Activated naive CD8-positive, alpha-beta T cell treated with anti-CD3 and anti-CD28 coated beads for 36 hours (primary cell): ENCODE data around the gene CARS1. TPM values are rescaled to one million over a fixed set of nuclear protein-coding genes. Genes with fewer than 3 reads are reported as not detected.

Experiments
- DNase-seq: peaks from one replicate; pipeline ENCODE4 v3.0.0; 2021
- H3K27ac Mint-ChIP-seq: one replicate; pipeline ENCODE4 v1.8.0; 2022; ENCODE audit warnings: mild to moderate bottlenecking, moderate library complexity, mixed read lengths
- H3K27me3 Mint-ChIP-seq: one replicate; pipeline ENCODE4 v1.8.0; 2022; ENCODE audit warnings: mild to moderate bottlenecking, mixed read lengths
- H3K36me3 Mint-ChIP-seq: one replicate; pipeline ENCODE4 v1.8.0; 2021; ENCODE audit warnings: mild to moderate bottlenecking, mixed read lengths
- H3K4me1 Mint-ChIP-seq: one replicate; pipeline ENCODE4 v1.8.0; 2021; ENCODE audit warnings: mixed read lengths
- H3K4me3 Mint-ChIP-seq: one replicate; pipeline ENCODE4 v1.8.0; 2022; ENCODE audit warnings: mild to moderate bottlenecking, moderate library complexity, mixed read lengths
- H3K9me3 Mint-ChIP-seq: one replicate; pipeline ENCODE4 v1.8.0; 2022; ENCODE audit warnings: mixed read lengths
- total RNA-seq, 2 experiments: library from RNA; stranded (reverse); gene quantifications; one replicate each; pipeline ENCODE4 v1.2.3, GENCODE V29; 2021

Gene CARS1
- total RNA-seq, 2 experiments from 2014 or later = 96.6 to 101 TPM

DNA sequence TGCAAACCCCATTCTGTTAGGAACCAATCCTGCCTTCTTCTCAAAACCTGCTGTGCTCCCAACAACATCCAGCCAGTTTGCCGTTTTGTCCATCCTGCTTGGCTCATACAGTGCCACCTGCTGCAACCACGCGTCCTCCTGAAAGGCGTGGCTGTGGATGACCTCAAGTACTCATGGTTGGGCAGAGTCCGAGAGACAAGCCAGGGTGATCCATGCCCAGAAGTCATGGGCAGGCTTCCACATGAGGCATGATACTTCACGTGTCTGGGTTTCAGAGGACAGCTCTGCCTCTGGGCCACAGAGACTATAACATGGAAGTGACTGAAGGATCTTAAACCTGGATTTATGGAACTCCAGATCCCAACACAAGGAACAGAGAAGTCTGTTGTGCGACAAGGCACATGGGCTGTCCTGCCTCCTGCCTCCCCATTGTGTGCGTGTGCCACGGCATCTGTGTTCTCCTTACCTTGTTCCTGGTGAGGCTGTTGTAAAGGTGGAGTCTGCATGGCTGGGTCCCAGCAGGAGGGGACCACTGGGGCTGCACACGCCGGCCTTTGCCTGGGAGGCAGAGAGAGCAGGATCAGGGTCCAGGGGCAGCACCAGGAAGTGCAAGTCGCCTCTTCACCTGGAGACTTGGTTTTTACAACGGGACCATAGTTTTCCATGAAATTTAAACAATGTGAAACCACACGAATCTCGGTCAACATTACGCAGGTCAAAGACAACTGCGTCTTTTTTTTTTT is 15.4 kb downstream of the CARS1 start:
- H3K27me3 Mint-ChIP-seq = no peaks in the 10 kb centered on the region
- peaks cover 9% of the 10 kb centered on the region for H3K4me1 Mint-ChIP-seq
- no peaks in the 10 kb centered on the region for H3K9me3 Mint-ChIP-seq
- H3K36me3 Mint-ChIP-seq = peaks cover 18% of the 10 kb centered on the region
- H3K27ac Mint-ChIP-seq = no peak overlapping the region
- no peak overlapping the region for H3K4me3 Mint-ChIP-seq
- no peak for DNase-seq

DNA sequence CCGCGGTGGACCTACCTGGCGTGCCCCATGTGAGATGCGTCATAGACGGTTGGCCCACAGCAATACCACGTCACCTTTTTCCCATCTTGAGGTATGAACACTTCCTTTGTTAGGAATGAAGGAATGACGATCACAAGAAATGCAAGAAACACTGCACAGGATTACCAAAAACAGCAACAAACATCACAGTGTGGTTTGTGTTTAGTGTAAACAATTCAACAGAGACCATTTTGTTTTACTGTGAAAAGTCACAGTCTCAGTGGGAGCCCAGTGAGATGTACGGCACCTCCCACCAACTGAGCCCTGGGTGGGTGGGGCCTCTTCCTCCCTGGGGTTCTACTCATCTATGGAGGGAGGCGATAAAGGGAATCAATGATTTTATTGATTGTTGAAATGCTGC is 16.3 kb downstream of the CARS1 start:
- no peaks in the 10 kb centered on the region for H3K27me3 Mint-ChIP-seq
- peaks cover 15% of the 10 kb centered on the region for H3K36me3 Mint-ChIP-seq
- no peak overlapping the region for H3K4me3 Mint-ChIP-seq
- DNase-seq = no peak
- H3K9me3 Mint-ChIP-seq = no peaks in the 10 kb centered on the region
- H3K4me1 Mint-ChIP-seq = peaks cover 9% of the 10 kb centered on the region
- no peak overlapping the region for H3K27ac Mint-ChIP-seq

DNA sequence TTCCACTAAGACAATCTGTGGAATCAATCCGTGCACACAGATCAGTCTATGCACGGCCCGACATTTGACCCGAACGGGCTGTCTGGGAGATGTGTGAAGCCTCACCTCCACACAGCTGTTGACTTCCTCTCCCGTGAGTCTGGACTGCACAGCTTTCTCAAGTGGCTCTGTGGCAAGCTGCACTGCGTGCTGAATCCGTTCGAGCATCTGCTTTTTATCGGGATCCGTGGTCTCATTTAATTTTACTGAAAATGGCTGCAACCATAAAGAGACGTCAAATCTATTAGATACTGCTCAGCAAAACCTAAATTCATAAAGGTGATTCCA is 19.3 kb downstream of the CARS1 start:
- no peaks in the 10 kb centered on the region for H3K9me3 Mint-ChIP-seq
- no peak overlapping the region for H3K4me3 Mint-ChIP-seq
- peaks cover 7% of the 10 kb centered on the region for H3K4me1 Mint-ChIP-seq
- no peak overlapping the region for H3K27ac Mint-ChIP-seq
- no peaks in the 10 kb centered on the region for H3K27me3 Mint-ChIP-seq
- no peak for DNase-seq
- H3K36me3 Mint-ChIP-seq = peaks cover 16% of the 10 kb centered on the region

DNA sequence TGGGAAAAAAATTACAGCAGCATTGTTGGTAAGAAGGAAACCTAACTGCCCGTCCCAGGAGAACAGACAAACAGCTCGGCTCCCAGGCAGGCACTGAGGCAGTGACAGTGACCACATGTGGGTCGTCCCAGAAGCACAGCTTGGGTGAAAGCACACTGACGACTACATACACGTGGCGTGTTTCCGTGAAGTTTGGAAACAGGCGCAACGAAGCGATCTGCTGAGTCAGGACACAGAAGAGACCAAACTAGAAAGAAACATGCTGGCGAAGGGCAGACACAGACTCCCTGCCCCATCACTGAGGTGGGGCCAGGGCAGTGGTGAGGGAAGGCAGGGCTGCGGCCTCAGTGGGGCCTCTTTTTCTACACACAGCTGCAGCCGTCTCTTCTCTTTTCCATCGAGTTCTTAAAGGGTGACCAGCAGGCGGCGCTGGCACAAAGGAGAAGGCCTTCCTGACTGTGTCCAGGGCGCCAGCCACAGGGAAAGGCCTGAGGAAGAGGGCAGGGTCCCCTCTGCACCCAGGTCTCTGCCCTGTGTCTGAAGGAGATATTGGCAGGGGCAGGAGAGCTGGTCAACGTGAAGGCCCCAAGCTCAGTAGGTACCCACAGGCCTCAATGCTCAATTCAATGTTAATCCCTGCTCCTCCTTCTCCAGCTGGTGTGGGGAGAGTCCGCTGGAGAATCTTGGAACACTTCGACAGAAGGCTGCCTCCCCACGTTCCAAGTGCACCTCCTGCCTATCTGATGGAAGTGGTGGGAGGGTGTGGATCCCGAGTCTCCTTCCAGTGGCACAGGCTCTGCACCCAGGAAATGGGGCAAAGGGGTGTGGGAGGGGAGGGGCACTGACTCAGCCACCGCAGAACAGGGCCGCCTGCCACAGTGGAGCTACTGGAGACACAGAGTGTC is 19.9 kb downstream of the CARS1 start:
- Mint-ChIP-seq H3K36me3 (peaks cover 20% of the 10 kb centered on the region), H3K27me3 (no peaks in the 10 kb centered on the region), H3K4me3 (no peak overlapping the region), H3K9me3 (no peaks in the 10 kb centered on the region), H3K27ac (peak overlapping the region; percentile 22), H3K4me1 (peaks cover 7% of the 10 kb centered on the region)
- DNase-seq = peak; percentile 36

DNA sequence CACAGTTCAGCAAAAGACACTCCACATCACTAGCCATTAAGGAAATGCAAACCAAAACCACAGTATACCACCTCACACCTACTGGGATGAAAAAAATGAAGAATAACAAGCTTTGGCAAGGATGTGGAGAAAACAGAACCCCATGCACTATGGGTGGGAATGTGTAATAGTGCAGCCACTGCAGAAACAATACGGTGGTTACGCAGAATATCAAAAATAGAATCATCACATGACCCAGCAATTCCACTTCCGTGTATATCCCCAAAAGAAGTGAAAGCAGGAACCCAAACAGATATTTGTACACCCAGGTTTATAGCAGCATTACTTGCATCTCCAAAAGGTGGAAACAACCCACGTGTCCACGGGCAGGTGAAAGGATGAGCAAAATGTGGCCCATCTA is 20.8 kb downstream of the CARS1 start:
- Mint-ChIP-seq H3K4me3 (no peak overlapping the region), H3K9me3 (no peaks in the 10 kb centered on the region), H3K4me1 (peaks cover 7% of the 10 kb centered on the region), H3K36me3 (peaks cover 22% of the 10 kb centered on the region), H3K27ac (no peak overlapping the region), H3K27me3 (no peaks in the 10 kb centered on the region)
- no peak for DNase-seq

DNA sequence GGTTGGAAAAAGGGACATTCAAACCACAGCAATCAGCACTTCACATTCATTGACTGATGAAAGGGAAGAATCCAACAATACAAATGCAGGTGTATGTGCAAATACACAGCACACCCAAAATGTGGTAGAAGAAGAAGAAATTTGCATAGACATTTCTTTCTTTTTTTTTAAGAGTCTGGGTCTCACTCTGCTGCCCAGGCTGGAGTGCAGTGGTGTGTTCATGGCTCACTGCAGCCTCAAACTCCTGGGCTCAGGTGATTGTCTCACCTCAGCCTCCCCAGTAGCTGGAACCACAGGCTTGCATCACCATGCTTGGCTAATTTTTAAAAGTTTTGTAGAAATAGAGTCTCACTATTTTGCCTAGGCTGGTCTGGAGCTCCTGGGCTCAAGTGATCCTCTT is 21.9 kb downstream of the CARS1 start:
- Mint-ChIP-seq H3K4me3 (no peak overlapping the region), H3K27ac (no peak overlapping the region), H3K27me3 (no peaks in the 10 kb centered on the region), H3K36me3 (peaks cover 22% of the 10 kb centered on the region), H3K4me1 (peaks cover 7% of the 10 kb centered on the region), H3K9me3 (no peaks in the 10 kb centered on the region)
- no peak for DNase-seq

DNA sequence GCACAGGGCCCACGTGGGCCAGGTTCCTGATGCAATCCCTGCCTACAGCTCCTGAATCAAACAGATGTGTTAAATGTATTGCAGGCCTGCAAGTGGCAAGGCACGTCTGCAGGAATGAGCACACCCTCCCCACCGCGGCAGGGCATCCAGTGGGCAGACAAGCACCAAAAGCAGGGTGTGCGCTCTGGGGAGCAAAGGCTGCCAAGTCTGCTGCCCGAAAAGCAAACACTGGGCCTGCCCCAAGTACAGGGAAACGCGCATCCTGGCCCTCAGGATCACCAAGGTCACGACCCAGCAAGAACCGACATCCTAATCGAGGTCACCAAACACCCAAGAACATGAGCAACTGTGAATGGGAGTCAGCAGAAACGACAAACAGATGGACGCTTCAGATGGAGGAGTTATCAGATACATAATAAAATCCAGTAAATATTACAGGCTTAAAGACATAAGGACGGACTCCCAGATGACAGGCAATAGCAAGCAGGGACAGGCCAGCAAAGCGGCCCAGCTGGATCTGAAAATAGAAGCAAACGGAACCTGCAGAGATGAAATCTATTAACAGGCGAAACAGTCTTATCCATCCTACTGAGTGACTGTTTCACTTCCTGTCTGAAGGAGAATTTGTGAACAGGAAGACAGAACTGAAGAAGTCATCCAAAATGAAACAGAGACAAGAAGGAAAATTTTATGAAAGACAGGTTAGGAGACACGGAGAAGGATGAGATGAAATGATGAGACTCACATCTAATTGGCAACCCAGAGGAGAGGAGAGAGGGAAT is 26.7 kb downstream of the CARS1 start:
- Mint-ChIP-seq H3K9me3 (no peaks in the 10 kb centered on the region), H3K4me1 (no peaks in the 10 kb centered on the region), H3K27ac (no peak overlapping the region), H3K4me3 (no peak overlapping the region), H3K36me3 (peaks cover 32% of the 10 kb centered on the region), H3K27me3 (no peaks in the 10 kb centered on the region)
- DNase-seq = no peak

DNA sequence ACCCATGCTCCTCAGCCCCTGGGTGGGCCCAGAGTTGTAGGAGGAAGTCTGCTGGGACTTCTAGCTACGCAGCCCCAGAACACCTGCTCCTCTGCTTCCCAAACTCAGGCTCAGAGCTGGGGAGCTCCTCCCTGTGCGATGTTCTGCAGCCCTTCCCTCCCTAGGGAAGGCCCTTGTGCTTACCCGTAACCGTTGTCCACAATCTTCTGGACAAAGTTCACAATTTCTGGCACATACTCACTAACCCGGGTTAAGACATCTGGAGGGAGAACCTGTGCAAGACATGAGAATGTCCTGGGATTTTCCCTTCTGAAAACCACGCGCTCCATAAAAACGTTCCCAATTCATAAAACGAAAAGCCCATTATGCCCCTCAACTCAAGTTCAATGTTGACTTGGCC is 28.4 kb downstream of the CARS1 start:
- no peak for DNase-seq
- Mint-ChIP-seq H3K4me1 (no peaks in the 10 kb centered on the region), H3K4me3 (no peak overlapping the region), H3K9me3 (no peaks in the 10 kb centered on the region), H3K27ac (no peak overlapping the region), H3K36me3 (peaks cover 30% of the 10 kb centered on the region), H3K27me3 (no peaks in the 10 kb centered on the region)

DNA sequence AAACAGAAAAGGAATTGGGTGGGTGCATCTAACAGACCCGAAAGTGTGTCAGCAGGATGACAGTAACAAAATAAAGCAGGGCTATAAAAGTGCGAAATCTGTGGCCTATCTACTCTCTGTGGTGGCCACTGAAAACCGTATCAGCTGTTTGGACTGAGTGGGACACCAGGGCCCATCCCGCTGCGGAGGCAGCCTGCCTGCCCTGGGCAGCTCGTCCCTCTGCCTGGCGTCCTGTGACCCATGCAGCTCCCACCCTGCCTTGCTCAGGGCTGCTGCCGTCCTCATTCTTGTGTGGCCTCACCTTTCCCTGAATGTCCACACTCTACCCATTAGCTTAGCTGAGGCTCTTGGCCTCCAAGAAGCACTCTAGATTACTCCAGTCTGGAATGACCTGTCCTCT is 30.4 kb downstream of the CARS1 start:
- Mint-ChIP-seq H3K36me3 (peaks cover 37% of the 10 kb centered on the region), H3K4me1 (peaks cover 18% of the 10 kb centered on the region), H3K27ac (no peak overlapping the region), H3K4me3 (no peak overlapping the region), H3K27me3 (no peaks in the 10 kb centered on the region), H3K9me3 (no peaks in the 10 kb centered on the region)
- no peak for DNase-seq

DNA sequence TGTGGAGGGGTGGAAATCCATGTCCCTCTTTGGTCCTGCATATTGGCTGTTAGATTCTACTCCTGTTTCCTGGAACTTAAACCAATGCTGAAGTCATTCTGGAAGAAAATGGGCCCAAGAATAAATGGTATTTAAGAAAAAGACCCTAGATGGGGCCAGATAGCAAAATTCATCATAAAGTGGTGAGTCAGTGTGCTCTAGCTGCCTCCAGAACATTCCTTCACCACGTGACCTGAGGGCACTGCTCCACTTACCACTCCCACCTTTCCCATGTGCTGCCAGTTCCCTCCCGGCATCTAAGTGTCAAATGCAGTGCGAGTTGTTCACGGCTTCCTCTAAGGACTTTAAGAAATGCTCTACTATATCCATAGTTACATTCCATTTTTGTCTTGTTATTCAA is 34.2 kb downstream of the CARS1 start:
- Mint-ChIP-seq H3K4me1 (peaks cover 43% of the 10 kb centered on the region), H3K27ac (peak overlapping the region; percentile 82), H3K36me3 (peaks cover 32% of the 10 kb centered on the region), H3K9me3 (no peaks in the 10 kb centered on the region), H3K27me3 (no peaks in the 10 kb centered on the region), H3K4me3 (no peak overlapping the region)
- DNase-seq = no peak

DNA sequence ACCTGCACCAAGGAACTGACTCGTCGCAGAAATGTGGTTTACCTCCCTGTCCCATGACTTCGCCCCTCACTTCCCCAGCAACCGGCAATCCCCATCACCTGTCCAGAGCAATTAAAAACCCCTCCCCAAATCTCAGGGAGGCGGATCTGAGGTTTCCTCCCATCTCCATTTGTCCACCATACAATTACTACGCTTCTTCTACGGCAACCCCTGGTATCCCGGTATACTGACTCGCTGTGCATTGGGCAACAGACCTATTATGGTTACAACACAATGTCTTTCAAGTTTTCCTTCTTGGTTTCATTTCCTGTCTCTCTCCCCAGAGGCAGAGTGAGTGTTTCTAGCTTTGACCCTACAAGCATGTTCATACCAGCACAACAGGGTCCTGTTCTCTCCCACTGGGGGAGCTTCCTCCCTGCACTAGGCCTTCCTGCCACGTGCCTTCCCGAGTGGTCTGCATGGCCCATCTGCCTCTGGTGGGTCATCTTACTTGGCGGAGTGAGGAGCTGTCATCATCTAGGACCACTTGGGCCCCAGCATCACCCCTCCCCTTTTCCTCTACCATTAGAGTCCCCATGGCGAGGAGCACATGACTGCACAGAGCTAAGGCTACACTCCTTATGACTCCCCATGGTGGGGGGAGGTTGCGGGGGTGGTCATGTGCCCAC is 34.8 kb downstream of the CARS1 start:
- Mint-ChIP-seq H3K36me3 (peaks cover 36% of the 10 kb centered on the region), H3K9me3 (no peaks in the 10 kb centered on the region), H3K27ac (peak overlapping the region; percentile 82), H3K4me3 (no peak overlapping the region), H3K4me1 (peaks cover 46% of the 10 kb centered on the region), H3K27me3 (no peaks in the 10 kb centered on the region)
- no peak for DNase-seq

DNA sequence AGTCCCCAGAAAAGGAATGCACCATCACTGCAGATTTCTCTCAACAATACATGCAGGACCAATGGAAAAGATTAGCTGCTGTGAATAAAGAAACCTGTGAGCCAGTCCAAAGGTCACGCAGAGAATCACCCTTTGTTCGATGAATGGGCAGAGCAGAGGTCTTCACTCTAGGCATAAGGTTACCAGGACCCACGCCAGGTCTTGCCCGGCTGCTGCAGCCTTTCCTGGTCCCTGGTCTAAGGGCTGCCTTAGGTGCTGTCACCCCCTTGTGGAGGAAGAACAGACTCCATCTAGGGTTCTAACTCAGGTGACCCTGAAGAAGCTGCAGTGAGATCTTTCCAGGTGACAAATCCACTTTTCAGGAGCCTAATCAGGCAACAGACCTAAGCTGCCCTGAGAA is 36.1 kb downstream of the CARS1 start:
- Mint-ChIP-seq H3K27me3 (no peaks in the 10 kb centered on the region), H3K27ac (no peak overlapping the region), H3K9me3 (no peaks in the 10 kb centered on the region), H3K36me3 (peaks cover 36% of the 10 kb centered on the region), H3K4me3 (no peak overlapping the region), H3K4me1 (peaks cover 55% of the 10 kb centered on the region)
- DNase-seq = peak; percentile 31

DNA sequence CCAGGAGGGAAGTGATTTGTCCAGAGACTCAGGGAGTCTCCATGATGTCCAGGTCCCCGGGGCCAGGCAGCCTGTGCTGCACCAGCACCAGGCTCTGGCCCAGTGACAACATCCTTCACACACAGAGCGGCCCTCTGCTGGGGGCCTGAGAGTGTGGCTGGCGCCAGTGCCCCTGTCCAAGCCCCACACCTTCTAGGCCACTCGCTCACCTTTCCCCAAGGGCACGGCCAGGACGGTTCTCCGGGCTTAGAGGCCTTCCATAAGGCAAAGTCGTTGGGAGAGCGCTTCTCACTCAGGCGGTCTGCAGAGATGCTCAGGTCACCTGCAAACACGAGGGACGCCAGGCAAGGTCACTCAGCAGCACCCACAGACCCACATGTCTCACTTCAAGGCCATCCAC is 37.2 kb downstream of the CARS1 start:
- H3K36me3 Mint-ChIP-seq = peaks cover 39% of the 10 kb centered on the region
- no peaks in the 10 kb centered on the region for H3K9me3 Mint-ChIP-seq
- H3K27ac Mint-ChIP-seq = peak overlapping the region; percentile 63
- DNase-seq = no peak
- peaks cover 64% of the 10 kb centered on the region for H3K4me1 Mint-ChIP-seq
- no peak overlapping the region for H3K4me3 Mint-ChIP-seq
- H3K27me3 Mint-ChIP-seq = no peaks in the 10 kb centered on the region

DNA sequence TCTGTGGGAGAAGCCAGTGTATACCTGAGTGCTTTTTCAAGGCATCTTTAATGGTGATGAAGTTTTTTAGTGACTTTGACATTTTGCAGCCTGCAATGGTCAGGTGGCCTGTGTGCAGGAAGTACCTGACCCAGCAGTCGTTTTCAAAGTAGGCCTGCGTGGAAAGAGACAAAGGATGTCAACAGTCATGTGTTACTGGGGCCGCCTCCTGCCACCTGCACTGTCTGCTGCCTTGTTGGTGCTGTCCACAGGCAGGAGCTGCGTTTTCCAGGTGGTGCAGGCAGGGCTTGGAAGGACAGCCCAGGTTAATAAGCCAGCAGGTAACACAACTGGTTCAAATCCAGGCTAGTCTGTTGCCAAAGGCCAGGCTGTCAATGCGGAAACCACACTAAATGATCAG is 38.6 kb downstream of the CARS1 start:
- H3K36me3 Mint-ChIP-seq = peaks cover 41% of the 10 kb centered on the region
- no peak for DNase-seq
- no peaks in the 10 kb centered on the region for H3K9me3 Mint-ChIP-seq
- H3K4me3 Mint-ChIP-seq = no peak overlapping the region
- H3K4me1 Mint-ChIP-seq = peaks cover 78% of the 10 kb centered on the region
- no peaks in the 10 kb centered on the region for H3K27me3 Mint-ChIP-seq
- peak overlapping the region; percentile 66 for H3K27ac Mint-ChIP-seq

DNA sequence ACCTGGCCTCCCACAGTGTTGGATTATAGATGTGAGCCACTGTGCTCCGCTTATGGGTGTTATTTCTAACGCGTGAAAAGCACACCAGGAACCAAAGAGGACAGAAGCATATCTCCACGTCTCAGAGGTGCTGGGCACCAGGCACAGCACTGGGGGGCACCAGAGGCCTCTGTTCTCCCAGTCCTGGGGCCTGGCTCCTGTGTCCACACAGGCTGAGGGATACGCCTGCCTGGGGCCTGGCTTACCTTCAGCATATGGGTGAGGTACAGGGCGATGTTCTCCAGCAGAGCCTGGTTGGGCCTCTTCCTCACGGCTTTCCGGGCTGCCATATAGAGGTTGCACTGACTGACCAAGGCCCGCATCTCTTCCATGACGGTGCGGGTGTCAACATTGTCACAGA is 40.4 kb downstream of the CARS1 start:
- no peak for DNase-seq
- Mint-ChIP-seq H3K27ac (peak overlapping the region; percentile 73), H3K36me3 (peaks cover 31% of the 10 kb centered on the region), H3K4me1 (peaks cover 62% of the 10 kb centered on the region), H3K9me3 (no peaks in the 10 kb centered on the region), H3K27me3 (no peaks in the 10 kb centered on the region), H3K4me3 (no peak overlapping the region)
